Measurements from ENCODE around the gene GJA1. TPM values are rescaled to one million over a fixed set of nuclear protein-coding genes. Genes with fewer than 3 reads are reported as not detected.

GJA1 gene
- polyA plus RNA-seq, 1 of the 3 experiments (the other 2 are of a cell fraction) = 23.5 TPM

DNA sequence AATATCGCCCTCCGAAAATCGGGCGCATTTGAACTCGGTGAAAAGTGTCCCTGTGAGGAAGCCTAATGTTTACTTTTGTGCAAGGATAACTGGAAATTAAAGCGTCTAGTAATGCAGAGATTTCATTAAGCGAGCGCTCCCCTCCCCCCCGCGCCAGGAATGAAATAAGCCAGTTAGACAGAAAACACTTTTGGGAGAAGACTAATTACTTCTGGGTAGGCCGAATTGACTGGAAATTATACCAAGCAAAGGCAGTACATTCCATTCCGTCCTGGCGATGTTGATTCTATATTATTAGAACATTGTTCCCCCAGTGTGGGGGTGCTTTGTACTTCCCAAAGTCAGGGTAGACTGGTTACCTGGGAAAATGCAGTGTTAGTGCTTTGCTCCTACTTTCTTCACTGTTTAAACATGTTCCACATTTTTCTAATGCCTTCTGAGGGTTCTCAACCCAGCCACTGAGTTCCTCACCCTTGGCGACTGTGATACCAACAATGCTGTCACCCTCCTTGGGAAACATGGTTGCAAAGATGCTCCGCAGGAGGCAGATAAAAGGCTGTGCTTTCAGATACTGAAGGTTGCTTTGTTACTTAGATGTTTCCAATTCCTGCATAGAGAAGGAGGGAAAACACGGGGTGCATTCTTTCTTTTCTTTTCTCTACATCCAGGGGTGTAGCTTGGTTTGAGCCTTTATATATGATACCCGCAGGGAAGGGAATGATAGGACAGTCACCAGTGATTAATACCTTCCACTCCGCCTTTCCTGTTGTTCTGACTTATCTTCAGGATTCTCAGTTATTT is 2.6 kb downstream of the GJA1 start:
- POLR2A ChIA-PET = no interaction called here
- Histone ChIP-seq H3K9ac (peak overlapping the region; percentile 97), H3K79me2 (ENCODE audit: insufficient read depth) (peaks cover 76% of the 10 kb centered on the region), H3F3A (replicated peaks; ENCODE audit: insufficient read depth) (peaks cover 15% of the 10 kb centered on the region), H3K4me2 (peak overlapping the region; percentile 95), H3K27ac (ENCODE audit: low read depth in 2 of 2, low read length in 1 of 2) (peak overlapping the region; percentile 77 to 89), H4K20me1 (ENCODE audit: insufficient read depth) (peaks cover 8% of the 10 kb centered on the region), H3K9me2 (no peaks in the 10 kb centered on the region), H3K9me3 (no peaks in the 10 kb centered on the region), H3K27me3 (ENCODE audit: insufficient read depth) (no peaks in the 10 kb centered on the region), H3K36me3 (replicated peaks in 1 of 2; ENCODE audit: control insufficient read depth in 1 of 2, insufficient read depth in 2 of 2, low read length in 1 of 2) (peaks cover 0 to 5% of the 10 kb centered on the region in 2 experiments), H2AFZ (ENCODE audit: low read depth) (peak overlapping the region; percentile 77), H3K4me1 (ENCODE audit: control insufficient read depth in 1 of 2, insufficient read depth in 2 of 2, low read depth in 1 of 2, low read length in 1 of 2) (peaks cover 4 to 33% of the 10 kb centered on the region in 2 experiments), H3K4me3 (ENCODE audit: low read depth in 2 of 2, low read length in 1 of 2) (peak overlapping the region; percentile 58 to 86)
- CTCF ChIA-PET = interaction anchor here (0.6 to 2.2 kb wide), 5 partner anchors 411 to 1711 kb away, joined by 3 to 10 read pairs (median 3); no protein-coding TSS in a partner anchor
- 18% methylated on average over 18 of the region's 18 CpGs for WGBS (ENCODE audit: low lambda C conversion rate)
- DNase-seq = no peak
- TF ChIP-seq, protein P1, sequence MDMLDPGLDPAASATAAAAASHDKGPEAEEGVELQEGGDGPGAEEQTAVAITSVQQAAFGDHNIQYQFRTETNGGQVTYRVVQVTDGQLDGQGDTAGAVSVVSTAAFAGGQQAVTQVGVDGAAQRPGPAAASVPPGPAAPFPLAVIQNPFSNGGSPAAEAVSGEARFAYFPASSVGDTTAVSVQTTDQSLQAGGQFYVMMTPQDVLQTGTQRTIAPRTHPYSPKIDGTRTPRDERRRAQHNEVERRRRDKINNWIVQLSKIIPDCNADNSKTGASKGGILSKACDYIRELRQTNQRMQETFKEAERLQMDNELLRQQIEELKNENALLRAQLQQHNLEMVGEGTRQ (IDR thresholded peaks at IDR 0.05; ENCODE audit: borderline replicate concordance, low read depth, low read length) = no peak
- TF ChIP-seq, protein P2, sequence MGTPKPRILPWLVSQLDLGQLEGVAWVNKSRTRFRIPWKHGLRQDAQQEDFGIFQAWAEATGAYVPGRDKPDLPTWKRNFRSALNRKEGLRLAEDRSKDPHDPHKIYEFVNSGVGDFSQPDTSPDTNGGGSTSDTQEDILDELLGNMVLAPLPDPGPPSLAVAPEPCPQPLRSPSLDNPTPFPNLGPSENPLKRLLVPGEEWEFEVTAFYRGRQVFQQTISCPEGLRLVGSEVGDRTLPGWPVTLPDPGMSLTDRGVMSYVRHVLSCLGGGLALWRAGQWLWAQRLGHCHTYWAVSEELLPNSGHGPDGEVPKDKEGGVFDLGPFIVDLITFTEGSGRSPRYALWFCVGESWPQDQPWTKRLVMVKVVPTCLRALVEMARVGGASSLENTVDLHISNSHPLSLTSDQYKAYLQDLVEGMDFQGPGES (IDR thresholded peaks at IDR 0.05; ENCODE audit: low read depth, low read length) = no peak
- TF ChIP-seq FOXJ3 (CRISPR knock-in tag; IDR thresholded peaks at IDR 0.05) = no peak
- TF ChIP-seq NFIC (IDR thresholded peaks at IDR 0.05; ENCODE audit: borderline replicate concordance) = no peak
- TF ChIP-seq, protein P3, sequence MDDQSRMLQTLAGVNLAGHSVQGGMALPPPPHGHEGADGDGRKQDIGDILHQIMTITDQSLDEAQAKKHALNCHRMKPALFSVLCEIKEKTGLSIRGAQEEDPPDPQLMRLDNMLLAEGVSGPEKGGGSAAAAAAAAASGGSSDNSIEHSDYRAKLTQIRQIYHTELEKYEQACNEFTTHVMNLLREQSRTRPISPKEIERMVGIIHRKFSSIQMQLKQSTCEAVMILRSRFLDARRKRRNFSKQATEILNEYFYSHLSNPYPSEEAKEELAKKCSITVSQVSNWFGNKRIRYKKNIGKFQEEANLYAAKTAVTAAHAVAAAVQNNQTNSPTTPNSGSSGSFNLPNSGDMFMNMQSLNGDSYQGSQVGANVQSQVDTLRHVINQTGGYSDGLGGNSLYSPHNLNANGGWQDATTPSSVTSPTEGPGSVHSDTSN (IDR thresholded peaks at IDR 0.05) = peak; percentile 45; the same call in 1 of the 2 replicates
- TF ChIP-seq JUND (IDR thresholded peaks at IDR 0.05) = 0 out of 2 replicates have a peak, but pooled peaks have one; percentile 9
- no peak for TF ChIP-seq MXI1 (IDR thresholded peaks at IDR 0.05; ENCODE audit: low read depth, low read length)
- TF ChIP-seq, protein P4, sequence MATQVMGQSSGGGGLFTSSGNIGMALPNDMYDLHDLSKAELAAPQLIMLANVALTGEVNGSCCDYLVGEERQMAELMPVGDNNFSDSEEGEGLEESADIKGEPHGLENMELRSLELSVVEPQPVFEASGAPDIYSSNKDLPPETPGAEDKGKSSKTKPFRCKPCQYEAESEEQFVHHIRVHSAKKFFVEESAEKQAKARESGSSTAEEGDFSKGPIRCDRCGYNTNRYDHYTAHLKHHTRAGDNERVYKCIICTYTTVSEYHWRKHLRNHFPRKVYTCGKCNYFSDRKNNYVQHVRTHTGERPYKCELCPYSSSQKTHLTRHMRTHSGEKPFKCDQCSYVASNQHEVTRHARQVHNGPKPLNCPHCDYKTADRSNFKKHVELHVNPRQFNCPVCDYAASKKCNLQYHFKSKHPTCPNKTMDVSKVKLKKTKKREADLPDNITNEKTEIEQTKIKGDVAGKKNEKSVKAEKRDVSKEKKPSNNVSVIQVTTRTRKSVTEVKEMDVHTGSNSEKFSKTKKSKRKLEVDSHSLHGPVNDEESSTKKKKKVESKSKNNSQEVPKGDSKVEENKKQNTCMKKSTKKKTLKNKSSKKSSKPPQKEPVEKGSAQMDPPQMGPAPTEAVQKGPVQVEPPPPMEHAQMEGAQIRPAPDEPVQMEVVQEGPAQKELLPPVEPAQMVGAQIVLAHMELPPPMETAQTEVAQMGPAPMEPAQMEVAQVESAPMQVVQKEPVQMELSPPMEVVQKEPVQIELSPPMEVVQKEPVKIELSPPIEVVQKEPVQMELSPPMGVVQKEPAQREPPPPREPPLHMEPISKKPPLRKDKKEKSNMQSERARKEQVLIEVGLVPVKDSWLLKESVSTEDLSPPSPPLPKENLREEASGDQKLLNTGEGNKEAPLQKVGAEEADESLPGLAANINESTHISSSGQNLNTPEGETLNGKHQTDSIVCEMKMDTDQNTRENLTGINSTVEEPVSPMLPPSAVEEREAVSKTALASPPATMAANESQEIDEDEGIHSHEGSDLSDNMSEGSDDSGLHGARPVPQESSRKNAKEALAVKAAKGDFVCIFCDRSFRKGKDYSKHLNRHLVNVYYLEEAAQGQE (IDR thresholded peaks at IDR 0.05; ENCODE audit: low read depth, low read length) = no peak
- TF ChIP-seq, protein P5, sequence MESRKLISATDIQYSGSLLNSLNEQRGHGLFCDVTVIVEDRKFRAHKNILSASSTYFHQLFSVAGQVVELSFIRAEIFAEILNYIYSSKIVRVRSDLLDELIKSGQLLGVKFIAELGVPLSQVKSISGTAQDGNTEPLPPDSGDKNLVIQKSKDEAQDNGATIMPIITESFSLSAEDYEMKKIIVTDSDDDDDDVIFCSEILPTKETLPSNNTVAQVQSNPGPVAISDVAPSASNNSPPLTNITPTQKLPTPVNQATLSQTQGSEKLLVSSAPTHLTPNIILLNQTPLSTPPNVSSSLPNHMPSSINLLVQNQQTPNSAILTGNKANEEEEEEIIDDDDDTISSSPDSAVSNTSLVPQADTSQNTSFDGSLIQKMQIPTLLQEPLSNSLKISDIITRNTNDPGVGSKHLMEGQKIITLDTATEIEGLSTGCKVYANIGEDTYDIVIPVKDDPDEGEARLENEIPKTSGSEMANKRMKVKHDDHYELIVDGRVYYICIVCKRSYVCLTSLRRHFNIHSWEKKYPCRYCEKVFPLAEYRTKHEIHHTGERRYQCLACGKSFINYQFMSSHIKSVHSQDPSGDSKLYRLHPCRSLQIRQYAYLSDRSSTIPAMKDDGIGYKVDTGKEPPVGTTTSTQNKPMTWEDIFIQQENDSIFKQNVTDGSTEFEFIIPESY (IDR thresholded peaks at IDR 0.05; ENCODE audit: borderline replicate concordance, low read depth) = no peak
- TF ChIP-seq TEAD4 (IDR thresholded peaks at IDR 0.05; ENCODE audit: borderline replicate concordance, insufficient read depth) = 0 out of 2 replicates have a peak, but pooled peaks have one; percentile 11
- no peak for TF ChIP-seq NRF1 (IDR thresholded peaks at IDR 0.05; ENCODE audit: low read depth, low read length)

Measured in SK-N-SH (cell line).